Breast epithelium (tissue), 4 donors: ENCODE data around the gene MUC5AC. TPM values are rescaled to one million over a fixed set of nuclear protein-coding genes. Genes with fewer than 3 reads are reported as not detected.

Source experiments
- DNase-seq, 2 donors: peaks; one replicate each; pipeline ENCODE4 v3.0.0-alpha.2; 2019; ENCODE audit warnings: low spot score in 2 of 2
- H3K27ac ChIP-seq, 2 donors: fragments of 200-600 bp; sonication (generic) in 1 of 2; one replicate each; pipeline ENCODE4 v1.5.1; 2016 to 2019; ENCODE audit warnings: mild to moderate bottlenecking in 1 of 2
- H3K27me3 ChIP-seq, 2 donors: fragments of 200-600 bp; sonication (generic) in 1 of 2; one replicate each; pipeline versions ENCODE4 v1.5.1 to v1.6.0; 2017 to 2019; ENCODE audit warnings: control low read depth in 1 of 2, mild to moderate bottlenecking in 1 of 2
- H3K36me3 ChIP-seq: fragments of 200-600 bp; one replicate; pipeline ENCODE4 v1.5.1; 2019
- H3K4me1 ChIP-seq, 2 donors: fragments of 200-600 bp; sonication (generic); one replicate each; pipeline ENCODE4 v1.5.1; 2016 to 2019; ENCODE audit warnings: control low read depth in 1 of 2
- H3K4me3 ChIP-seq, 3 donors: fragments of 200-600 bp; sonication (generic); 1 replicate in 2 of 3; 2 replicates in 1 of 3; pipeline ENCODE4 v1.5.1; 2016 to 2019; ENCODE audit warnings: mild to moderate bottlenecking in 3 of 3, moderate library complexity in 2 of 3
- H3K9me3 ChIP-seq, 2 donors: fragments of 200-600 bp; sonication (generic) in 1 of 2; one replicate each; pipeline ENCODE4 v1.5.1; 2016 to 2019; ENCODE audit warnings: control low read depth in 1 of 2
- CTCF ChIP-seq, 3 donors: fragments of 450-650 bp; IDR thresholded peaks; one replicate each; pipeline ENCODE4 v1.5.1; 2016 to 2017; ENCODE audit warnings: antibody characterized with exemption in 3 of 3, mild to moderate bottlenecking in 3 of 3, moderate library complexity in 3 of 3
- POLR2A ChIP-seq: fragments of 450-650 bp; IDR thresholded peaks from one replicate; pipeline ENCODE4 v1.6.1; 2016; ENCODE audit warnings: antibody characterized with exemption, mild to moderate bottlenecking, moderate library complexity
- POLR2AphosphoS5 ChIP-seq, 3 donors: sonication (generic); formaldehyde crosslinking; IDR thresholded peaks; one replicate each; pipeline ENCODE4 v1.6.1; 2017; ENCODE audit warnings: antibody characterized with exemption in 3 of 3
- intact Hi-C: fragments of 100-400 bp; cut with DNase I; formaldehyde crosslinking; loops from one replicate; pipeline ENCODE4 v1.15.1; 2023; ENCODE audit warnings: low total_unique reads
- total RNA-seq, 3 donors: library from RNA; depleted of rRNA; stranded (reverse); fragments of >200 nt; gene quantifications; one replicate each; pipeline ENCODE4 v1.1.0, GENCODE V29; 2016

The MUC5AC gene
- total RNA-seq, 3 donors from 2014 or later: not detected

GRCh38 chr11:1175461-1176223 lies 17.9 kb downstream of the MUC5AC start:
- H3K4me1 ChIP-seq: no peaks in the 10 kb centered on the region
- H3K4me3 ChIP-seq: no peak overlapping the region
- no peak for TF ChIP-seq POLR2A
- TF ChIP-seq CTCF (IDR thresholded peaks at IDR 0.05): no peak
- no peak for TF ChIP-seq POLR2AphosphoS5 (IDR thresholded peaks at IDR 0.05)
- no peak for DNase-seq
- no peaks in the 10 kb centered on the region for H3K9me3 ChIP-seq
- no peak overlapping the region for H3K27ac ChIP-seq
- intact Hi-C loops: no loop called here
- H3K36me3 ChIP-seq: no peaks in the 10 kb centered on the region
- peaks cover 0 to 27% of the 10 kb centered on the region in 2 donors for H3K27me3 ChIP-seq

GRCh38 chr11:1176224-1177019 lies 18.7 kb downstream of the MUC5AC start:
- no peaks in the 10 kb centered on the region for H3K4me1 ChIP-seq
- no peaks in the 10 kb centered on the region for H3K9me3 ChIP-seq
- H3K27ac ChIP-seq: no peak overlapping the region
- TF ChIP-seq CTCF (IDR thresholded peaks at IDR 0.05) (no peak), POLR2AphosphoS5 (IDR thresholded peaks at IDR 0.05) (no peak), POLR2A (no peak)
- H3K4me3 ChIP-seq: no peak overlapping the region
- intact Hi-C loops: no loop called here
- H3K27me3 ChIP-seq: peaks cover 0 to 34% of the 10 kb centered on the region in 2 donors
- H3K36me3 ChIP-seq: no peaks in the 10 kb centered on the region
- DNase-seq: no peak

- Histone ChIP-seq H3K36me3 (no peaks in the 10 kb centered on the region), H3K4me1 (no peaks in the 10 kb centered on the region), H3K9me3 (no peaks in the 10 kb centered on the region), H3K27ac (no peak overlapping the region), H3K27me3 (peaks cover 0 to 42% of the 10 kb centered on the region in 2 donors), H3K4me3 (no peak overlapping the region)
- TF ChIP-seq POLR2AphosphoS5 (IDR thresholded peaks at IDR 0.05) (no peak), POLR2A (no peak), CTCF (IDR thresholded peaks at IDR 0.05) (no peak)
- intact Hi-C loops: no loop called here
- DNase-seq: no peak
These were observed 19.4 kb downstream of the MUC5AC start for GRCh38 chr11:1177020-1177770.

GRCh38 chr11:1177771-1178090 lies 20.0 kb downstream of the MUC5AC start:
- intact Hi-C loops: no loop called here
- H3K27me3 ChIP-seq: peaks cover 0 to 44% of the 10 kb centered on the region in 2 donors

More at GRCh38 chr11:1177771-1178090, 20.0 kb downstream of the MUC5AC start:
- Histone ChIP-seq H3K9me3 (no peaks in the 10 kb centered on the region), H3K4me1 (no peaks in the 10 kb centered on the region), H3K36me3 (no peaks in the 10 kb centered on the region), H3K27ac (no peak overlapping the region), H3K4me3 (no peak overlapping the region)
- no peak for DNase-seq
- TF ChIP-seq POLR2A (no peak), CTCF (IDR thresholded peaks at IDR 0.05) (no peak), POLR2AphosphoS5 (IDR thresholded peaks at IDR 0.05) (no peak)
